KBM-7 (cell line): ENCODE measurements around the gene SMPD3.

Source experiments
- DNase-seq: peaks from one replicate; pipeline ENCODE4 v3.0.0-alpha.2; 2015
- in situ Hi-C: fragments of 300-500 bp; cut with MboI; formaldehyde crosslinking; loops from 2 replicates; pipeline ENCODE4 v1.14.3; 2020; ENCODE audit warnings: low sequenced_read_pairs, low pct_unique_long_range_greater_than_20kb, mixed read lengths

The SMPD3 gene

GRCh38 chr16:68324780-68325357, 123.4 kb downstream of the SMPD3 start:
- no peak for DNase-seq
- in situ Hi-C loops = loop anchor here (10.0 kb wide), 1 partner anchor 60 kb away; the partner anchor contains the start of gene SLC7A6

- DNase-seq = no peak
- in situ Hi-C loops = loop anchor here (10.0 kb wide), 1 partner anchor 60 kb away; the partner anchor contains the start of gene SLC7A6
Observed at GRCh38 chr16:68324336-68324735, 124.0 kb downstream of the SMPD3 start.

GRCh38 chr16:68319185-68319908, 129.0 kb downstream of the SMPD3 start:
- in situ Hi-C loops = no loop called here
- DNase-seq = no peak

- in situ Hi-C loops = no loop called here
- DNase-seq = no peak
Observed at GRCh38 chr16:68313116-68313515, 135.2 kb downstream of the SMPD3 start.

- in situ Hi-C loops = no loop called here
- peak; percentile 96 for DNase-seq
Observed at GRCh38 chr16:68310774-68311511, 137.4 kb downstream of the SMPD3 start, which contains the start of the genes PRMT7 and SLC7A6OS. PRMT7 (plus strand) TSS chr16:68311019; CDS start chr16:68315980, 4,961 bp downstream. SLC7A6OS (minus strand) TSS chr16:68310946; CDS start chr16:68310926, 20 bp downstream.

GRCh38 chr16:68310437-68310773, 137.9 kb downstream of the SMPD3 start:
- in situ Hi-C loops = no loop called here
- no peak for DNase-seq

GRCh38 chr16:68309799-68310198, 138.5 kb downstream of the SMPD3 start:
- in situ Hi-C loops = no loop called here
- DNase-seq = no peak
